ENCODE results near the gene PERCC1.

The PERCC1 gene

DNA sequence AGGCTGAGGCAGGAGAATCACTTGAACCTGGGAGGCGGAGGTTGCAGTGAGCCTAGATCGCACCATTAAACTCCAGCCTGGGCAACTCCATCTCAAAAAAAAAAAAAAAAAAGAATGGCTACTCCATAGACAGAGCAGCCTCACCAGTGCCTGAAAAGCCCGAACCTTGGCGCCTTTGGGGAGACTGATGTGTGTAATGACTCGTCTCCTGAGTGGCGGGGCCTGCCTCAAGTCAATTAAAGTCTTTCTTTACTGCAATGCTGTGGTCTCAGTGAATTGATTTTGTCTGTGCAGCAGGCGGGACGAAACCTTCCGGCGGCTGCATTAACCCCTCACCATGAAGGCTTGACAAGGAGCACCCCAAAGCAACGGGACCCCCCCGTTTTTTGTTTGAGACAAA lies 6.8 kb upstream of the PERCC1 start:
- Mint-ChIP-seq H3K9me3 (no peaks in the 10 kb centered on the region), H3K4me1 (peaks cover 7% of the 10 kb centered on the region), H3K27ac (peak overlapping the region; percentile 4), H3K27me3 (no peaks in the 10 kb centered on the region), H3K4me3 (no peak overlapping the region), H3K36me3 (peaks cover 2% of the 10 kb centered on the region)
- ATAC-seq (ENCODE audit: low read depth): no peak
- no peak for DNase-seq (ENCODE audit: low spot score in 2 of 2)

DNA sequence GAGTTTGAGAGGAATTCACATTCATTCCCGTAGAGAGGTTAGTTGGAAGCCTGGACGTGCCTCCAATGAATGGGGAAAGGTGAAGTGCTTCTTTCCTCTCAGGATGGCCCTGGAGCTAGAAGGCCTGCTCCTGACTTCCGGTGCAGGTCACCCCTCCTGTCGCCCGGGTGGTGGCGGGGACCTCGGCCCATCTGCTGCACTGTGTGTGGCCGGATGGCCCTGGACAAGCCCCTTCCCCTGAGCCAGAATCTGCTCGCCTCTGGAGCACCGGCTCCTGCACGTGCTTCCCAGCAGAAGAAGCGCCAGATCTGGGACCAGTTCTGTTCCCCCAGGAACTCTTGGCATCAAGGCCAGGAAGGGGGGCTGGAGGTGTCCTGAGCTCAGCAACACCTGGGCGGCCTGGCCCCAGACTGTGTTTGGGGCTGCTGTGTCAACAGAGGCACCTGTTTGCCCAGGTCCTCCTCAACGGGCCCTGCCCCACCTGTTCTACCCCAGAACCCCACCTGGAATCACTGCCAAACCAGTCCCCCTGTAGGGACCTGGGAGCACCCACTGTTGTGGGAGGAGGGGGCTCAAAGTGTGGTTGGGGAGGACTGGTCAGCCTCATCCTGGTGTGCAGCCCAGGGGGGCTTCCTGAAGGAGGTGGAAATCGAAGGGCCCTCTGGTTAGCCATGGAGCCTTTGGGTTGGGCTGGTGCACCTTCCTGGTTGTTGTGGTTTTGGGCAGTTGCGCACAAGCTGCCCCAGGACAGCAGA lies 5.1 kb upstream of the PERCC1 start:
- no peak overlapping the region for H3K4me3 Mint-ChIP-seq
- ATAC-seq (ENCODE audit: low read depth) (no peak), DNase-seq (ENCODE audit: low spot score in 2 of 2) (no peak)
- no peaks in the 10 kb centered on the region for H3K36me3 Mint-ChIP-seq
- H3K27ac Mint-ChIP-seq: no peak overlapping the region
- peaks cover 5% of the 10 kb centered on the region for H3K4me1 Mint-ChIP-seq
- H3K27me3 Mint-ChIP-seq: peaks cover 1% of the 10 kb centered on the region
- no peaks in the 10 kb centered on the region for H3K9me3 Mint-ChIP-seq

- Mint-ChIP-seq H3K4me1 (peaks cover 3% of the 10 kb centered on the region), H3K9me3 (no peaks in the 10 kb centered on the region), H3K27ac (peak overlapping the region; percentile 68), H3K4me3 (no peak overlapping the region), H3K36me3 (no peaks in the 10 kb centered on the region), H3K27me3 (peaks cover 1% of the 10 kb centered on the region)
- no peak for ATAC-seq (ENCODE audit: low read depth)
- DNase-seq (ENCODE audit: low spot score in 2 of 2): no peak
Observed at GRCh38 chr16:1426734-1427471, 4.0 kb upstream of the PERCC1 start.

DNA sequence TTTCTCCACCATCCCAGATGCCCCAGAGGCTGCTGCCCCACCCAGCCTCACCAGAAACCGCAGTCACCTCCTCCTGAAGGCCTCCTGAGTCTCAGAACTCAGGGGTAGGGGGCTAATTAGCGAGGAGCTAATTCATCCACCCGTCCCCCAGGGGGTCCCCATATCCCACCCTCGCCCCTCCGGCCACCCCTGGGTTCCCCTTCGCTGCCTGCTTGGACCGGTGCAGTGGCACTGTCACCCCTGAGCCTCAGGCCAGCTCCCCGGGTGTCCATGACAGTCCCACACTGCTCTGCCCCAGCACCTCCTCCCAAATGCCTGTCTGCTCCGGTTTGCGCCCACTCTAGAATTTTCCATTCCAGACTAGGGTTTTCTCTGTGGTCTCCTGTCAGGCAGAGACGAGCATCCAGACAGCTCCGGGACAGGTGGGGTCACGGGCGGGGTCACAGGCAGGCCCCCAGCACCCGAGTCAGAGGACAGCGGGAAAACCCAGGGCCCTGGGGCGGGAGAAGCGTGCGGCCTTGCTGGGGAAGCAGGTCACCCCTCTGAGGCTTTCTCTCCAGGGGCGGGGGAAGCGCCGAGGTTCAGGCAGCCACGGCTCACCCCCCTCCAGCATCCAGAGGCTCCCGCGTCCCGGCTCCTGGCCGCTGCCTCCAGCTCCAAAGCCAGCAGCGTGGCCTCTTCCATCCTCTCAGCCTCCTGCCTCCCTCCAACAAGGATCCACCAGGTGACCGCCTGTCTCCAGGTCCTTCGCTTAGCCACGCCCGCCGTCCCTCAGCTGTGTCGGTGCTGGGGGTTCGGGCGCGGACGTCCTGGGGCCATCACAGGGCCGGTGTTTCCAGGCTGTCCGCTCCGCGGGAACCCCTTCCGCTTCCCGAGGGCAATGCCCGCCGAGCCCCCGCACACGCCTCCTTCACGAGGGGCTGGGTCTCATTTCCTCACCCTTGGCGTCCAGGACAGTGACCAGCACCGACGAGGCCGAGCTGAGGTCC lies 3.1 kb upstream of the PERCC1 start:
- no peak for DNase-seq (ENCODE audit: low spot score in 2 of 2)
- peaks cover 6% of the 10 kb centered on the region for H3K4me1 Mint-ChIP-seq
- H3K9me3 Mint-ChIP-seq: no peaks in the 10 kb centered on the region
- no peaks in the 10 kb centered on the region for H3K36me3 Mint-ChIP-seq
- ATAC-seq (ENCODE audit: low read depth): no peak
- no peak overlapping the region for H3K27ac Mint-ChIP-seq
- no peak overlapping the region for H3K4me3 Mint-ChIP-seq
- H3K27me3 Mint-ChIP-seq: peaks cover 1% of the 10 kb centered on the region

- H3K4me3 Mint-ChIP-seq: no peak overlapping the region
- H3K36me3 Mint-ChIP-seq: no peaks in the 10 kb centered on the region
- ATAC-seq (ENCODE audit: low read depth): peak; percentile 94
- no peak overlapping the region for H3K27ac Mint-ChIP-seq
- peaks cover 1% of the 10 kb centered on the region for H3K27me3 Mint-ChIP-seq
- peak; percentile 54 to 70 for DNase-seq (ENCODE audit: low spot score in 2 of 2)
- peaks cover 6% of the 10 kb centered on the region for H3K4me1 Mint-ChIP-seq
- H3K9me3 Mint-ChIP-seq: no peaks in the 10 kb centered on the region
Observed at GRCh38 chr16:1428511-1428910, 2.4 kb upstream of the PERCC1 start.

DNA sequence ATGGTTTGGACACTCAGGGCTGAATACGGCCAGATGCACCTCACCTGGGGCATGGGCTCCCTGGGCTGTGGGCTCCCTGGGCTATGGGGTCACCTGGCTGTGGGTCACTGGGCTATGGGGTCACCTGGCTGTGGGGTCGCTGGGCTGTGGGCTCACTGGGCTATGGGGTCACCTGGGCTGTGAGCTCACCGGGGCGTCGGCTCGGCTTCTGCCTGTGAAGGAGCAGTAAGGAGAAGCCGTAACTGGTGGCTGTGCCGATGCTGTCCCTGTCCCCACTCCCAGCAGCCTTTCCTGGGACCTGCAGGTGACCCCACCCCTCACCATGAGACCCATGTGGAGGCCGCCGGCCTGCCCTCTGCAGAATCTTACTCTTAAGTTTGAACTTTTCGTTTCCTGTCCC lies 1.9 kb upstream of the PERCC1 start:
- Mint-ChIP-seq H3K36me3 (no peaks in the 10 kb centered on the region), H3K27me3 (peaks cover 1% of the 10 kb centered on the region), H3K4me3 (no peak overlapping the region), H3K27ac (peak overlapping the region; percentile 67), H3K4me1 (peaks cover 6% of the 10 kb centered on the region), H3K9me3 (no peaks in the 10 kb centered on the region)
- DNase-seq (ENCODE audit: low spot score in 2 of 2) (no peak), ATAC-seq (ENCODE audit: low read depth) (no peak)

GRCh38 chr16:1429631-1430030 lies 1.2 kb upstream of the PERCC1 start:
- Mint-ChIP-seq H3K27me3 (peaks cover 1% of the 10 kb centered on the region), H3K9me3 (no peaks in the 10 kb centered on the region), H3K4me3 (no peak overlapping the region), H3K36me3 (no peaks in the 10 kb centered on the region), H3K4me1 (peaks cover 6% of the 10 kb centered on the region), H3K27ac (peak overlapping the region; percentile 67)
- ATAC-seq (ENCODE audit: low read depth): no peak
- DNase-seq (ENCODE audit: low spot score in 2 of 2): no peak

GRCh38 chr16:1430214-1430758 lies 592 bp upstream of the PERCC1 start:
- H3K4me3 Mint-ChIP-seq: no peak overlapping the region
- H3K4me1 Mint-ChIP-seq: peaks cover 6% of the 10 kb centered on the region
- no peaks in the 10 kb centered on the region for H3K36me3 Mint-ChIP-seq

DNA sequence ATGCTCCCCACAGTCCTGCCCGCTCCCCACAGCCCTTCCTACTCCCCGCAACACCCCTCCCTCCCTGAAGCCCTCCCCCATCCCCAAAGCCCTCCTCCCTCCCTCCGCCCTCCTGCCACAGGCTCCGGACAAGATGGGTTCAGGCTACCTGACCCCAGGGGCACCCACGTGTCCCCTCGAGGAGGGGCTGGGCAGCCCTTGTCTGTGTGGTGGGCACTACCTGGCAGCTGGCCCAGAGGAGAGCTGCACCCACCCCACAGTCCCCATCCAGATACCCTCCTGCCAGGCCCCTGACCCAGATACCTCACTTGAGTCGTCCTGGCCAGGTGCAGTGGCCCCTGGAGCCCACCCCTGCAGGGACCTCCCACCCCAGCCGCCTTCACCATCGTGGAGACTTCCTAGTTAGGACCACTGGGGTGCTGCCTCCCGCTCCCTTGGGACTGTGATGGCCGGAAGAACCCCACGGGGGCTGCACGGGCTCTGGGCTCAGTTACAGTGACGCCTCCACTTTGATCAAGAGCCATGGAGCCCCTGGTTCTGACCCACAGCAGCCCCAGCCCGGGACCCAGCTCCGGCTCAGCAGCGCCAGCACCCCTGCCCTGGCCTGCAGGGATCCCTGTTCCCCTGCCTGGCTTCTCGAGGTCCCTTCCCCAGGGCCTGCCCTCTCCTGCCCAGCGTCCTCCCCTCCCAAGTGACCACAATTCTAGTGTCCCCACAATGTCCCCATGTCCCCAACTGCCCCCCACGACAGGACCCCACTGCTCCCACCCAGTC lies 806 bp downstream of the PERCC1 start:
- Mint-ChIP-seq H3K9me3 (no peaks in the 10 kb centered on the region), H3K36me3 (peaks cover 2% of the 10 kb centered on the region), H3K27me3 (peaks cover 1% of the 10 kb centered on the region), H3K4me3 (peak overlapping the region; percentile 46), H3K27ac (peak overlapping the region; percentile 22), H3K4me1 (peaks cover 6% of the 10 kb centered on the region)
- ATAC-seq (ENCODE audit: low read depth) (no peak), DNase-seq (ENCODE audit: low spot score in 2 of 2) (no peak)

More at GRCh38 chr16:1430214-1430758, 592 bp upstream of the PERCC1 start:
- no peaks in the 10 kb centered on the region for H3K9me3 Mint-ChIP-seq
- ATAC-seq (ENCODE audit: low read depth): no peak
- DNase-seq (ENCODE audit: low spot score in 2 of 2): no peak
- peaks cover 1% of the 10 kb centered on the region for H3K27me3 Mint-ChIP-seq
- H3K27ac Mint-ChIP-seq: peak overlapping the region; percentile 67

DNA sequence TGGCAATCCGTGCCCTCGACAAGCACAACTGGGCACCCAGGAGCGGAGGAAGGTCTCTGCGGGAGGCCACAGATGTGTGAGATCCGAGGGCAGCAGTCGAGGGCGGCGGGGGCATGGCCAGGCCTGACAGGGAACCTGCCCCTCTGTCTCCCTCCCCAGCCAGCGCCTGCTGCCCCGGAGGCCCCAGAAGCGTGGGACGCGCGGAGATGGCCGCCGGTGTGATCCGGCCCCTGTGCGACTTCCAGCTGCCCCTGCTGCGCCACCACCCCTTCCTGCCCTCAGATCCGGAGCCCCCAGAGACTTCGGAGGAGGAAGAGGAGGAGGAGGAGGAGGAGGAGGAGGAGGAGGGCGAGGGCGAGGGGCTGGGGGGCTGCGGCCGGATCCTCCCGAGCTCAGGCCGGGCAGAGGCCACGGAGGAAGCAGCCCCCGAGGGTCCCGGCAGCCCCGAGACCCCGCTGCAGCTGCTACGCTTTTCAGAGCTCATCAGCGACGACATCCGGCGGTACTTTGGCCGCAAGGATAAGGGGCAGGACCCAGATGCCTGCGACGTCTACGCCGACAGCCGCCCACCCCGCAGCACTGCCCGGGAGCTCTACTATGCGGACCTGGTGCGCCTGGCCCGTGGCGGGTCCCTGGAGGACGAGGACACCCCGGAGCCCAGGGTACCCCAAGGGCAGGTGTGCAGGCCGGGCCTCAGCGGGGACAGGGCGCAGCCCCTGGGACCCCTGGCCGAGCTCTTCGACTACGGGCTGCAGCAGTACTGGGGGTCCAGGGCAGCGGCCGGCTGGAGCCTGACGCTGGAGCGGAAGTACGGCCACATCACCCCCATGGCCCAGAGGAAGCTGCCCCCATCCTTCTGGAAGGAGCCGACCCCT lies 1.7 kb downstream of the PERCC1 start:
- Mint-ChIP-seq H3K27ac (peak overlapping the region; percentile 22), H3K27me3 (peaks cover 1% of the 10 kb centered on the region), H3K9me3 (no peaks in the 10 kb centered on the region), H3K36me3 (peaks cover 2% of the 10 kb centered on the region), H3K4me3 (peak overlapping the region; percentile 39), H3K4me1 (peaks cover 6% of the 10 kb centered on the region)
- no peak for DNase-seq (ENCODE audit: low spot score in 2 of 2)
- no peak for ATAC-seq (ENCODE audit: low read depth)

GRCh38 chr16:1433263-1433560 lies 2.3 kb downstream of the PERCC1 start:
- no peak overlapping the region for H3K27ac Mint-ChIP-seq
- H3K9me3 Mint-ChIP-seq: no peaks in the 10 kb centered on the region
- peaks cover 2% of the 10 kb centered on the region for H3K36me3 Mint-ChIP-seq
- peaks cover 1% of the 10 kb centered on the region for H3K27me3 Mint-ChIP-seq
- H3K4me3 Mint-ChIP-seq: no peak overlapping the region
- ATAC-seq (ENCODE audit: low read depth) (no peak), DNase-seq (ENCODE audit: low spot score in 2 of 2) (no peak)
- H3K4me1 Mint-ChIP-seq: peaks cover 6% of the 10 kb centered on the region

GRCh38 chr16:1433756-1434155 lies 2.9 kb downstream of the PERCC1 start:
- DNase-seq (ENCODE audit: low spot score in 2 of 2) (no peak), ATAC-seq (ENCODE audit: low read depth) (no peak)
- Mint-ChIP-seq H3K9me3 (no peaks in the 10 kb centered on the region), H3K27ac (no peak overlapping the region), H3K4me3 (no peak overlapping the region), H3K4me1 (peaks cover 6% of the 10 kb centered on the region), H3K36me3 (peaks cover 2% of the 10 kb centered on the region), H3K27me3 (peaks cover 1% of the 10 kb centered on the region)
